HepG2 (cell line): ENCODE measurements around the gene CCRL2.

ENCODE experiments used
- CTCF ChIP-seq: sonication (generic); formaldehyde crosslinking; IDR thresholded peaks from 2 replicates; pipeline ENCODE4 v1.5.0; 2020; ENCODE audit warnings: mild to moderate bottlenecking, missing genetic modification reagents, moderate library complexity
- TF ChIP-seq, protein P1 (sequence below): sonication (generic); formaldehyde crosslinking; IDR thresholded peaks from 2 replicates; pipeline ENCODE4 v1.4.0; 2020; ENCODE audit warnings: mild to moderate bottlenecking, missing genetic modification reagents

- TF ChIP-seq, protein P1, sequence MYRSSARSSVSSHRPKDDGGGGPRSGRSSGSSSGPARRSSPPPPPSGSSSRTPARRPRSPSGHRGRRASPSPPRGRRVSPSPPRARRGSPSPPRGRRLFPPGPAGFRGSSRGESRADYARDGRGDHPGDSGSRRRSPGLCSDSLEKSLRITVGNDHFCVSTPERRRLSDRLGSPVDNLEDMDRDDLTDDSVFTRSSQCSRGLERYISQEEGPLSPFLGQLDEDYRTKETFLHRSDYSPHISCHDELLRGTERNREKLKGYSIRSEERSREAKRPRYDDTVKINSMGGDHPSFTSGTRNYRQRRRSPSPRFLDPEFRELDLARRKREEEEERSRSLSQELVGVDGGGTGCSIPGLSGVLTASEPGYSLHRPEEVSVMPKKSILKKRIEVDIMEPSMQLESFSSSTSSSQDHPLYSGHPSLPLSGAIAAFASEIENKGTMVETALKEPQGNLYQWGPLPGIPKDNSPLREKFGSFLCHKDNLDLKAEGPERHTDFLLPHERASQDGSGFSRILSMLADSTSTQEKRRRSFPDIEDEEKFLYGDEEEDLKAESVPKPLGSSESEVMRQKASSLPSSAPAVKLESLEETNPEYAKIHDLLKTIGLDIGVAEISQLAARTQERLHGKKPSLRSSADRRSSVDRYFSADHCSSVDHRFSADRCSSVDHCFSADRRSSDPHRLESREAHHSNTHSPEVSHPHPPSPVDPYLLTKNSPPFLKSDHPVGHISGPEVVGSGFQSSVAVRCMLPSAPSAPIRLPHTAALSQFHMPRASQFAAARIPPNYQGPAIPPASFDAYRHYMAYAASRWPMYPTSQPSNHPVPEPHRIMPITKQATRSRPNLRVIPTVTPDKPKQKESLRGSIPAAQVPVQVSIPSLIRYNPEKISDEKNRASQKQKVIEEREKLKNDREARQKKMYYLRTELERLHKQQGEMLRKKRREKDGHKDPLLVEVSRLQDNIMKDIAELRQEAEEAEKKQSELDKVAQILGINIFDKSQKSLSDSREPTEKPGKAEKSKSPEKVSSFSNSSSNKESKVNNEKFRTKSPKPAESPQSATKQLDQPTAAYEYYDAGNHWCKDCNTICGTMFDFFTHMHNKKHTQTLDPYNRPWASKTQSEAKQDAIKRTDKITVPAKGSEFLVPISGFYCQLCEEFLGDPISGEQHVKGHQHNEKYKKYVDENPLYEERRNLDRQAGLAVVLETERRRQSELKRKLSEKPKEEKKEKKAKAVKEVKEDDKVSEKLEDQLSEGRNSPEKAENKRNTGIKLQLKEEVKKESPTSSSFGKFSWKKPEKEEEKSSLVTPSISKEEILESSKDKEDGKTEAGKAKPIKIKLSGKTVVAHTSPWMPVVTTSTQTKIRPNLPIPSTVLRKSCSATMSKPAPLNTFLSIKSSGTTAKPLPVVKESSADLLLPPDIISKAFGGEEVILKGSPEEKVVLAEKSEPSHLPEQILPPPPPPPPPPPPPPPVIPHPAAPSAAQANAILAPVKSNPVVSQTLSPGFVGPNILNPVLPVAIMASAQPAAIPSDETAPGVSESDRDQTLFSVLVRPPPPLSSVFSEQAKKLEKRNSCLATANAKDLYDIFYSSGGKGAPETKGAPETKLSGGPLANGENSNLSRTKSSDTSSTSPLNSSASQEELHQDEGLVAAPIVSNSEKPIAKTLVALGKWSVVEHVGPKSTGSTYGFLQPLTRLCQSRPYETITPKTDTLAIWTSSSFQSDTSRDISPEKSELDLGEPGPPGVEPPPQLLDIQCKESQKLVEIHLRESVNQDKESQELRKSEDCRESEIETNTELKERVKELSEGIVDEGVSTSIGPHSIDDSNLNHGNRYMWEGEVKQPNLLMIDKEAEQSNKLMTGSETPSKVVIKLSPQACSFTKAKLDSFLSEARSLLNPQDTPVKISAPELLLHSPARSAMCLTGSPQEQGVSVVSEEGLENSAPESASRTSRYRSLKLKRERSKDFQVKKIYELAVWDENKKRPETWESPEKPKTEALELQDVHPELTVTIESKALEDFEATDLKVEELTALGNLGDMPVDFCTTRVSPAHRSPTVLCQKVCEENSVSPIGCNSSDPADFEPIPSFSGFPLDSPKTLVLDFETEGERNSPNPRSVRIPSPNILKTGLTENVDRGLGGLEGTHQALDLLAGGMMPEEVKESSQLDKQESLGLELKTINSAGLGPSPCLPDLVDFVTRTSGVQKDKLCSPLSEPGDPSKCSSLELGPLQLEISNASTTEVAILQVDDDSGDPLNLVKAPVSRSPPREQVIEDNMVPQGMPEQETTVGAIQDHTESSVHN (CRISPR knock-in tag): no peak
- TF ChIP-seq CTCF: no peak
Measured at GRCh38 chr3:46440531-46441294, 33.7 kb downstream of the CCRL2 start.
